GM10266 (cell line): Measurements from ENCODE around the gene HLA-F.

Experiments
- DNase-seq: peaks from one replicate; pipeline ENCODE4 v3.0.0; 2012; ENCODE audit errors: extremely low spot score
- TF ChIP-seq, protein P1 (sequence below): IDR thresholded peaks from 2 replicates; pipeline ENCODE4 v1.5.1; 2012; ENCODE audit warnings: mild to moderate bottlenecking, low read depth; ENCODE audit not compliant: control insufficient read depth, insufficient read depth; ENCODE audit errors: missing control alignments

The HLA-F gene

DNA sequence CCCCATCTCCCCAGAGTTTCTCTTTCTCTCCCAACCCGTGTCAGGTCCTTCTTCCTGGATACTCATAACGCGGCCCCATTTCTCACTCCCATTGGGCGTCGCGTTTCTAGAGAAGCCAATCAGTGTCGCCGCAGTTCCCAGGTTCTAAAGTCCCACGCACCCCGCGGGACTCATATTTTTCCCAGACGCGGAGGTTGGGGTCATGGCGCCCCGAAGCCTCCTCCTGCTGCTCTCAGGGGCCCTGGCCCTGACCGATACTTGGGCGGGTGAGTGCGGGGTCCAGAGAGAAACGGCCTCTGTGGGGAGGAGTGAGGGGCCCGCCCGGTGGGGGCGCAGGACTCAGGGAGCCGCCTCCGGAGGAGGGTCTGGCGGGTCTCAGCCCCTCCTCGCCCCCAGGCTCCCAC, at the start of gene HLA-F:
Gene HLA-F, plus strand, starts transcription at position 173 of the 404 bp plus-strand sequence. Its CDS starts 30 bp downstream, at position 203.
- DNase-seq: peak; percentile 89
- TF ChIP-seq, protein P1, sequence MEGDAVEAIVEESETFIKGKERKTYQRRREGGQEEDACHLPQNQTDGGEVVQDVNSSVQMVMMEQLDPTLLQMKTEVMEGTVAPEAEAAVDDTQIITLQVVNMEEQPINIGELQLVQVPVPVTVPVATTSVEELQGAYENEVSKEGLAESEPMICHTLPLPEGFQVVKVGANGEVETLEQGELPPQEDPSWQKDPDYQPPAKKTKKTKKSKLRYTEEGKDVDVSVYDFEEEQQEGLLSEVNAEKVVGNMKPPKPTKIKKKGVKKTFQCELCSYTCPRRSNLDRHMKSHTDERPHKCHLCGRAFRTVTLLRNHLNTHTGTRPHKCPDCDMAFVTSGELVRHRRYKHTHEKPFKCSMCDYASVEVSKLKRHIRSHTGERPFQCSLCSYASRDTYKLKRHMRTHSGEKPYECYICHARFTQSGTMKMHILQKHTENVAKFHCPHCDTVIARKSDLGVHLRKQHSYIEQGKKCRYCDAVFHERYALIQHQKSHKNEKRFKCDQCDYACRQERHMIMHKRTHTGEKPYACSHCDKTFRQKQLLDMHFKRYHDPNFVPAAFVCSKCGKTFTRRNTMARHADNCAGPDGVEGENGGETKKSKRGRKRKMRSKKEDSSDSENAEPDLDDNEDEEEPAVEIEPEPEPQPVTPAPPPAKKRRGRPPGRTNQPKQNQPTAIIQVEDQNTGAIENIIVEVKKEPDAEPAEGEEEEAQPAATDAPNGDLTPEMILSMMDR: no peak

DNA sequence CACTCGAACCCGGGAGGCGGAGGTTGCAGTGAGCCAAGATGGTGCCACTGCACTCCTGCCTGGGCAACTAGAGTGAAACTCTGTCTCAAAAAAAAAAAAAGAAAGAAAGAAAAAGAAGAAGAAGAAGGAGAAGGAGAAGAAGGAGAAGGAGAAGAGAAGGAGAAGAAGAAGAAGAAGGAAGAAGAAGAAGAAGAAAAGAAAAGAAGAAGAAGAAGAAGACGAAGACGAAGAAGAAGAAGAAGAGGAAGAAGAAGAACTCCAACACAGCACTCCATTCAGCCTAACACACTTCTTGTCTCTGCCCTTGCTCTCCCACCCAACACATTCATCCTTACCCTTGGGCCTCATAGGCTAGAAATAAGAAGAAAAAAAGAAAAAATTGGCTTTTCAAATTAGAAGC, 49.2 kb upstream of the HLA-F start:
- no peak for DNase-seq
- TF ChIP-seq, protein P1: no peak

DNA sequence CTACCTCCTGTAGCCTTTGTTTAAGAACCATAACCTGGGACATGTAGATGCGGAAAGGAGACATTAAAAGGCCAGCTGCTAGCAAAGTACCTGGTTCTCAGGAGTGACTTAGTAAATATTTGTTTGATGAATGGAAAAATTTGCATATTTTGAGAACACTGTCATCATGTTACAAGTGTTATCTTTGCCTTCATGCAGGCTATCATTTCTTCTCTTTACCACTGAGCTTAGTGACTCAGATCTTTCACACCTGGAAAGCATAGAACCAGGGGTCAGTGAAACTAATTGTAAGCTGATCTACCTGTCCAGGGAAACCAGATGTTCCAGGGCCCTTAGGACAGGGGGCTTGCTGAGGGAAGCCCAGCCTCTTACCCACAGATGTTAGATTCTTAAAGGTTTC, 47.7 kb upstream of the HLA-F start:
- TF ChIP-seq, protein P1: no peak
- DNase-seq: no peak

DNA sequence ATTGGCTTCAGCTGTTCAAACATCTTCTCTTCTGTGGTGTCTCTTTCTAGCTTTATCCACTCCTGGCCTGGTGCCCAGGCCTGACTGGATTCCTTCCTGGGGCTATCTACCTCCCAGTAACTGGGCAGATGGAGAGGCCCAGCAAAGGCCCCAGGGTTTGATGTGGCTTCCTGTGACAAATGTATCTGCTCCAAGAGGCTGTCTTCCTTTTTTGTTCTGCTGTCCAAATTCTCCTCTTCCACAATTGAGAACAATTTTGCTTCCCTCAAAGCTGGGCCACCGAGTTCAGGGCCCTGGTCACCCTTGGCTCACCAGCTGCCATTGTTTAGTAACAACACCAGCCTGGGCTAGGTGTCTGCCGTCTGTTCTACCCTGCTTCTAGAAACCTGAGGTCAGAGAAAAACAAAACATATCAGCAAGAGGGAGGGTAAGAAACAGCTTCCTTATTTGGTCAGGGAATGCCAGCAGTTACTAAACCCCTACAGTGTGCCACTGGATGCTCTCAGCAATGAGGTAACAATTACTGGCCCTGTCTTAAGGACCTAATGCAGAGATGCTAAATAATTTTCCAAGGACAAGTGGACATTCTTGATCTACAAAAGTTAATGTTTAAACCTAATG, 46.1 kb upstream of the HLA-F start:
- TF ChIP-seq, protein P1: no peak
- DNase-seq: no peak

DNA sequence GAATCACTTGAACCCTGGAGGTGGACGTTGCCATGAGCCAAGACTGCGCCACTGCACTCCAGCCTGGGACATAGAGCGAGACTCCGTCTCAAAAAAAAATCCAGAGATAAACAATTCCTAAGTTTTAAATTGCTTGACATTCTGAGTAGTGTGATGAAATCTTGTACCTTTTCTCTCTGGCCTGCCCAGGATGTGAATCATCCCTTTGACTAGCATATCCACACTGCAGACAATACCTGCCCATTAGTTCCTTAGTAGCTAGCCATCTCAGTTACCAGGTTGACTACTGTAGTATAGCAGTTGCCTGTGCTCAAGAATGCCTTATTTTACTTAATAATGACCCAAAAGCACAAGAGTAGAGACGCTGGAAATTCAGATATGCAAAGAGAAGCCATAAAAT, 45.1 kb upstream of the HLA-F start:
- TF ChIP-seq, protein P1: no peak
- no peak for DNase-seq

DNA sequence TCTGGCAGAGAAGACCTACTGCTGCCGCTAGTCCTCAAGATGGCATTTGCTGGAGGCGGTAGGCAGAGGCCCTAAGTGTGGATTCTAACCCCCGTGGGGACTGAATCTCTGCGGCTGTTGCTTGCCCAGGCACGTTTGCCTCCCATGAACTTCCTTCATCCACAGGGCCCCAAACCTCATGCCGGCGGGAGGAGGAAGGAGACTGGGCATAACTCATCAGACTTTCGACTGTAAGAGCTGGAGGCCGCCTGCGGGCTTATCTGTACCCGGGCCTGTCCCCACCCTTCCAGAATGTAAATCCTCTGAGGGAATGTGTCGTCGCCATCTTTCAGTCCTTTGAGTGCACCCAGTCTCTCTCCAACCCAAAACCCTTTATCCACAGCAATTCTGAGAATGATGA, 43.3 kb upstream of the HLA-F start:
- no peak for DNase-seq
- TF ChIP-seq, protein P1: no peak

DNA sequence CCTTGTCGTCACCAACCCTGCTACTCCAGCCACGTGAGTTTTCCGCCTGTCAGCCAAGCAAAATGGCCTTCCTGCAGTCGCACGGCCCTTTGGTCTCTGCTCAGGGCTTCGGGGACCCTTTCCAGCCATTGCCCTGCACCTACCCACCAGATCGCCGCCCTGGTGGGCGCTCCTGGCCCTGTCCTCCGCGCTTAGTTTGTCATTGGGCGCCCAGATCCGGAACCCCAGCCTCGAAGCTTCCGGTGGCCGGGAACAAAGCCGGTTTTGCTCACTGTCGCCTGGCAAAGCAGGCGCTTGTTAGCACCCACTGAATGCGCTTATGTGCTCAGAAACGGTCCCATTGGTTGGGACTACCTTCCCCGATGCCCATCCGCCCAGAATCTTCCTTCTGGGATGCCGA, 42.8 kb upstream of the HLA-F start:
- TF ChIP-seq, protein P1: no peak
- no peak for DNase-seq
